Liver (tissue), 9 donors: ENCODE results near the gene AKAP12. TPM values are rescaled to one million over a fixed set of nuclear protein-coding genes. Genes with fewer than 3 reads are reported as not detected.

Source experiments
- DNase-seq: peaks from one replicate; pipeline ENCODE4 v3.0.0-alpha.2; 2017; ENCODE audit warnings: low spot score
- H3K27ac ChIP-seq, 2 donors: one replicate each; pipeline ENCODE4 v1.7.0; 2013; ENCODE audit warnings: inconsistent platforms in 2 of 2, low read length in 2 of 2, control low read depth in 1 of 2, low read depth in 1 of 2, mild to moderate bottlenecking in 1 of 2
- H3K27me3 ChIP-seq, 4 donors: one replicate each; pipeline versions ENCODE4 v1.6.1 to v1.7.0; 2013; ENCODE audit warnings: low read length in 3 of 4, inconsistent platforms in 1 of 4, mild to moderate bottlenecking in 1 of 4, moderate library complexity in 1 of 4; ENCODE audit not compliant: control insufficient read depth in 4 of 4, insufficient read depth in 4 of 4
- H3K36me3 ChIP-seq, 4 donors: one replicate each; pipeline versions ENCODE4 v1.6.1 to v1.7.0; 2013; ENCODE audit warnings: low read length in 3 of 4, mild to moderate bottlenecking in 3 of 4, low read depth in 1 of 4, moderate library complexity in 1 of 4; ENCODE audit not compliant: control insufficient read depth in 4 of 4, insufficient read depth in 3 of 4
- H3K4me1 ChIP-seq, 4 donors: one replicate each; pipeline versions ENCODE4 v1.6.1 to v1.7.0; 2013; ENCODE audit warnings: low read length in 3 of 4, mild to moderate bottlenecking in 3 of 4, moderate library complexity in 1 of 4; ENCODE audit not compliant: control insufficient read depth in 4 of 4, insufficient read depth in 4 of 4
- H3K4me3 ChIP-seq, 3 donors: one replicate each; pipeline versions ENCODE4 v1.6.1 to v1.7.0; 2013; ENCODE audit warnings: low read length in 3 of 3, control low read depth in 1 of 3, low read depth in 1 of 3, mild to moderate bottlenecking in 1 of 3
- H3K9ac ChIP-seq, 2 donors: one replicate each; pipeline ENCODE4 v1.7.0; 2013; ENCODE audit warnings: low read length in 2 of 2, mild to moderate bottlenecking in 2 of 2, moderate library complexity in 2 of 2, control low read depth in 1 of 2, low read depth in 1 of 2
- H3K9me3 ChIP-seq, 4 donors: one replicate each; pipeline versions ENCODE4 v1.6.1 to v1.7.0; 2013; ENCODE audit warnings: low read length in 3 of 4; ENCODE audit not compliant: control insufficient read depth in 4 of 4
- EGR1 ChIP-seq, 2 donors: IDR thresholded peaks; 2 replicates each; pipeline ENCODE4 v1.6.1; 2016 to 2018; ENCODE audit warnings: antibody characterized with exemption in 2 of 2, low read depth in 2 of 2
- FOXA1 ChIP-seq: IDR thresholded peaks from 2 replicates; pipeline ENCODE4 v1.6.1; 2016; ENCODE audit warnings: antibody characterized with exemption
- FOXA2 ChIP-seq: IDR thresholded peaks from 2 replicates; pipeline ENCODE4 v1.6.1; 2016; ENCODE audit warnings: antibody characterized with exemption
- HNF4A ChIP-seq, 2 donors: conservative IDR thresholded peaks; 2 replicates each; pipeline ENCODE4 v1.6.1; 2016; ENCODE audit warnings: antibody characterized with exemption in 2 of 2, mild to moderate bottlenecking in 2 of 2
- JUND ChIP-seq, 2 donors: IDR thresholded peaks; 2 replicates each; pipeline ENCODE4 v1.6.1; 2016; ENCODE audit warnings: antibody characterized with exemption in 2 of 2
- NR2F2 ChIP-seq: IDR thresholded peaks from 2 replicates; pipeline ENCODE4 v1.6.1; 2016; ENCODE audit warnings: antibody characterized with exemption
- RAD21 ChIP-seq, 2 donors: IDR thresholded peaks; 2 replicates each; pipeline ENCODE4 v1.6.1; 2016; ENCODE audit warnings: antibody characterized with exemption in 2 of 2, mild to moderate bottlenecking in 2 of 2
- SP1 ChIP-seq: IDR thresholded peaks from 2 replicates; pipeline ENCODE4 v1.6.1; 2018; ENCODE audit warnings: antibody characterized with exemption, mild to moderate bottlenecking
- YY1 ChIP-seq: IDR thresholded peaks from 2 replicates; pipeline ENCODE4 v1.6.1; 2016; ENCODE audit warnings: antibody characterized with exemption, mild to moderate bottlenecking
- WGBS: extraction: QIAGEN DNeasy Blood & Tissue Kit; methylation state at CpG from one replicate; pipeline ENCODE4 v1.1.7; 2013; 5-methylcytosine and 5-hydroxymethylcytosine counted together
- polyA plus RNA-seq, 2 donors: library from polyadenylated mRNA; stranded (reverse) in 1 of 2; unstranded in 1 of 2; fragments of 200-250 nt in 1 of 2; fragments of >200 nt in 1 of 2; fragmentation: Nextera tagmentation in 1 of 2; extraction: Ambion mirVana in 1 of 2; gene quantifications; one replicate each; pipeline versions ENCODE4 v1.2.1 to v1.2.3, GENCODE V29; 2013 to 2015
- total RNA-seq, 2 donors: library from RNA; depleted of rRNA; stranded (reverse); fragments of >200 nt; gene quantifications; one replicate each; pipeline ENCODE4 v1.2.3, GENCODE V29; 2014
- TF ChIP-seq, protein P1 (sequence below): fragments of 150-350 bp; IDR thresholded peaks from 2 replicates; pipeline ENCODE4 v1.5.1; 2017; ENCODE audit warnings: improper control_type of control experiment, low read depth, low read length; ENCODE audit not compliant: missing input control
- TF ChIP-seq, protein P2 (sequence below): IDR thresholded peaks from 2 replicates; pipeline ENCODE4 v1.6.1; 2016; ENCODE audit warnings: antibody characterized with exemption
- TF ChIP-seq, protein P3 (sequence below): IDR thresholded peaks from 2 replicates; pipeline ENCODE4 v1.6.1; 2016; ENCODE audit warnings: antibody characterized with exemption, mild to moderate bottlenecking
- TF ChIP-seq, protein P4 (sequence below): IDR thresholded peaks from 2 replicates; pipeline ENCODE4 v1.6.1; 2016; ENCODE audit warnings: antibody characterized with exemption
- TF ChIP-seq, protein P5 (sequence below): IDR thresholded peaks from 2 replicates; pipeline ENCODE4 v1.6.1; 2016; ENCODE audit warnings: antibody characterized with exemption
- donor health status: healthy.
- donor health status: healthy.
- donor health status: healthy.
- donor health status: healthy.
- donor health status: healthy.

Gene AKAP12
- total and polyA plus RNA-seq, 4 donors = 6.7 to 14.8 (median 8.6) TPM

DNA sequence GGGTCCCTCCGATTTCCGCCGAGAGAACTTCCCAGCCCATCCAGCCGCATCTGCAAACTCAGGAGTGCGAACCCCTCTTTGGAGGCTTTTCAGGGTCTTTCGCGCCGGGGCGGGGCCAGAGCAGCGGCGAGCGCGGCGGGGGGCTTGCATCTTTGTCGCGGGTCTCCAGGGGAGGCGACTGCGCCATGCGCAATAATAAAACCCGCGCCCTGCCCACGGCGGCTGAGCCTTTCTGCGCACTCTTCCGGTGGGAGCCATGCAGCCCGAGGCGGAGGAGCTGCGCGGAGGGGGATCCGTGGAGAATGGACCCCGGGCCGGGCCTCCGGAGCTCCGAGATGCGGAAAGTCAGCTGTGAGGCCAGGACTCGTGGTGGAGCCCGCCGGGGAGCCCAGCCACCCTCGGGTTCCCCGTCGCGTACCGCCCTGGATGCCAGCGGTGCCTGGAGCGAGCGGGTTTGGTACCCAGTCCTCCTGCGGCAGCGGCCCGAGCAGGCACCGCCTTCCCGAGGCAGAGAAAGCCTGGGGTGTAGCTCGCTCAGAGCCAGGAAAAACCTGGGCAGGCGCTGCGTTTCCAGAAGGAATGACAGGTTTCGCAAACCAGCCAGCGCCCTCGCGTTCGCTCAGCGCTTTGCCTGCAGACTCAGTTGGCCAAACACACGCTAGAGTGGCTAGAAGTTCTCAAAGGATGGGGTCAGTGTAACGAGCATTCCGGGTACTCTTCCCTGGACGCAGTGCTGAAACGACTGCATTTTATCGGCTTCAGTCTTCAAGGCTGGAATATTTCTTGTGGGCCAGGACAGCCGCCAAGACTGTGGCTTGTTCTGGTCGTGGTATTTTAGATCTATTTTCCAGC is 1.2 kb downstream of the AKAP12 start (continued):
- TF ChIP-seq EGR1 (IDR thresholded peaks at IDR 0.05; ENCODE audit: low read depth in 2 of 2) (no peak), FOXA2 (no peak), HNF4A (conservative IDR thresholded peaks at IDR 0.05) (no peak), NR2F2 (no peak)

DNA sequence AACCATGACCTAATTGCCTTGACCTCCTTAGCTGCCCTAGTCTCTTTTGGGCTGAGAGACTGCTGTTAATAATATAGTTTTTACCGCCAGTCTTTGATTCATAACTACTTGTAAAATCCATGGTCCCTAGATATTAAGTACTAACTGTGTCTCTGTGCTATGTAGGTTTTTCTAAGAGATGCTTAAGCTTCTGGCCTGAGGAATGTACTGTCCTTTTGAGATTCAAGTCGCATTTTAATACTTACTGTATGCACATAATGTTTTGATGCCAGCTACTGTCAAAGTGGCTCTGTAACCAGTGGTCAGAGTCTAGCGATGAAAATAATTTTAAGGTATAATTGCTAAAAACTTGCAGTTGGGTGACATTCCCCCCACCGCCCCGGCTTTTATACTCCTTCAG is 2.1 kb downstream of the AKAP12 start:
- 74% methylated on average over 5 of the region's 5 CpGs for WGBS
- no peak for TF ChIP-seq JUND (IDR thresholded peaks at IDR 0.05)
- TF ChIP-seq YY1 = no peak
- TF ChIP-seq FOXA2 = no peak
- TF ChIP-seq, protein P1, sequence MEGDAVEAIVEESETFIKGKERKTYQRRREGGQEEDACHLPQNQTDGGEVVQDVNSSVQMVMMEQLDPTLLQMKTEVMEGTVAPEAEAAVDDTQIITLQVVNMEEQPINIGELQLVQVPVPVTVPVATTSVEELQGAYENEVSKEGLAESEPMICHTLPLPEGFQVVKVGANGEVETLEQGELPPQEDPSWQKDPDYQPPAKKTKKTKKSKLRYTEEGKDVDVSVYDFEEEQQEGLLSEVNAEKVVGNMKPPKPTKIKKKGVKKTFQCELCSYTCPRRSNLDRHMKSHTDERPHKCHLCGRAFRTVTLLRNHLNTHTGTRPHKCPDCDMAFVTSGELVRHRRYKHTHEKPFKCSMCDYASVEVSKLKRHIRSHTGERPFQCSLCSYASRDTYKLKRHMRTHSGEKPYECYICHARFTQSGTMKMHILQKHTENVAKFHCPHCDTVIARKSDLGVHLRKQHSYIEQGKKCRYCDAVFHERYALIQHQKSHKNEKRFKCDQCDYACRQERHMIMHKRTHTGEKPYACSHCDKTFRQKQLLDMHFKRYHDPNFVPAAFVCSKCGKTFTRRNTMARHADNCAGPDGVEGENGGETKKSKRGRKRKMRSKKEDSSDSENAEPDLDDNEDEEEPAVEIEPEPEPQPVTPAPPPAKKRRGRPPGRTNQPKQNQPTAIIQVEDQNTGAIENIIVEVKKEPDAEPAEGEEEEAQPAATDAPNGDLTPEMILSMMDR = no peak
- no peak overlapping the region for H3K4me3 ChIP-seq
- H3K9me3 ChIP-seq = no peaks in the 10 kb centered on the region
- peaks cover 6 to 15% (median 11%) of the 10 kb centered on the region in 4 donors for H3K4me1 ChIP-seq
- H3K27ac ChIP-seq = no peak overlapping the region
- peaks cover 0 to 3% (median 0%) of the 10 kb centered on the region in 4 donors for H3K27me3 ChIP-seq
- no peak for DNase-seq
- no peaks in the 10 kb centered on the region for H3K36me3 ChIP-seq
- H3K9ac ChIP-seq = no peak overlapping the region

DNA sequence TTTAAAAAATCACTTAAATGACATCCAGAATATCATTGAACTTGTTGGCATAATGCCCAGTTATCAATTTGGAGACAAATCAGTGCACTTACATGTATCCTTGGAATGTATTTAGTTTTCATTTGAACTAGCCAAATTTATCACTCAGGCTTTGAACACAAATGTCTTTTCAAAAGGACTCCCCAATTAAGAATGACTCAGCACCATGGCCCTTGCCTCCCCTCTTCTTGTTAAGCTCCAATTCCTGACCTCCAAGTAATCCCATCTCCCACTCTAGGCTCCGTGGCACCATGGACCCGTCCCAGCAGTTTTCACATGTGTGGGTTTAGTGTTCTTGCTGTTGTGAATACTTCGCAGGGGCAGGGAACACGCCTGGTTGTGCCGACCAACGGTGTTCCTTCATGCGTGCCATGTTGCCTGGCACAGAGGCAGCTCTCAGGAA is 2.7 kb downstream of the AKAP12 start:
- no peak overlapping the region for H3K27ac ChIP-seq
- H3K36me3 ChIP-seq = no peaks in the 10 kb centered on the region
- H3K9me3 ChIP-seq = no peaks in the 10 kb centered on the region
- TF ChIP-seq, protein P2, sequence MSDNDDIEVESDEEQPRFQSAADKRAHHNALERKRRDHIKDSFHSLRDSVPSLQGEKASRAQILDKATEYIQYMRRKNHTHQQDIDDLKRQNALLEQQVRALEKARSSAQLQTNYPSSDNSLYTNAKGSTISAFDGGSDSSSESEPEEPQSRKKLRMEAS = no peak
- TF ChIP-seq, protein P3, sequence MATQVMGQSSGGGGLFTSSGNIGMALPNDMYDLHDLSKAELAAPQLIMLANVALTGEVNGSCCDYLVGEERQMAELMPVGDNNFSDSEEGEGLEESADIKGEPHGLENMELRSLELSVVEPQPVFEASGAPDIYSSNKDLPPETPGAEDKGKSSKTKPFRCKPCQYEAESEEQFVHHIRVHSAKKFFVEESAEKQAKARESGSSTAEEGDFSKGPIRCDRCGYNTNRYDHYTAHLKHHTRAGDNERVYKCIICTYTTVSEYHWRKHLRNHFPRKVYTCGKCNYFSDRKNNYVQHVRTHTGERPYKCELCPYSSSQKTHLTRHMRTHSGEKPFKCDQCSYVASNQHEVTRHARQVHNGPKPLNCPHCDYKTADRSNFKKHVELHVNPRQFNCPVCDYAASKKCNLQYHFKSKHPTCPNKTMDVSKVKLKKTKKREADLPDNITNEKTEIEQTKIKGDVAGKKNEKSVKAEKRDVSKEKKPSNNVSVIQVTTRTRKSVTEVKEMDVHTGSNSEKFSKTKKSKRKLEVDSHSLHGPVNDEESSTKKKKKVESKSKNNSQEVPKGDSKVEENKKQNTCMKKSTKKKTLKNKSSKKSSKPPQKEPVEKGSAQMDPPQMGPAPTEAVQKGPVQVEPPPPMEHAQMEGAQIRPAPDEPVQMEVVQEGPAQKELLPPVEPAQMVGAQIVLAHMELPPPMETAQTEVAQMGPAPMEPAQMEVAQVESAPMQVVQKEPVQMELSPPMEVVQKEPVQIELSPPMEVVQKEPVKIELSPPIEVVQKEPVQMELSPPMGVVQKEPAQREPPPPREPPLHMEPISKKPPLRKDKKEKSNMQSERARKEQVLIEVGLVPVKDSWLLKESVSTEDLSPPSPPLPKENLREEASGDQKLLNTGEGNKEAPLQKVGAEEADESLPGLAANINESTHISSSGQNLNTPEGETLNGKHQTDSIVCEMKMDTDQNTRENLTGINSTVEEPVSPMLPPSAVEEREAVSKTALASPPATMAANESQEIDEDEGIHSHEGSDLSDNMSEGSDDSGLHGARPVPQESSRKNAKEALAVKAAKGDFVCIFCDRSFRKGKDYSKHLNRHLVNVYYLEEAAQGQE = no peak
- TF ChIP-seq SP1 = no peak
- TF ChIP-seq RAD21 (IDR thresholded peaks at IDR 0.05) = no peak
- no peak for TF ChIP-seq JUND (IDR thresholded peaks at IDR 0.05)
- no peak for TF ChIP-seq FOXA1
- TF ChIP-seq, protein P4, sequence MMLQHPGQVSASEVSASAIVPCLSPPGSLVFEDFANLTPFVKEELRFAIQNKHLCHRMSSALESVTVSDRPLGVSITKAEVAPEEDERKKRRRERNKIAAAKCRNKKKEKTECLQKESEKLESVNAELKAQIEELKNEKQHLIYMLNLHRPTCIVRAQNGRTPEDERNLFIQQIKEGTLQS = no peak
- TF ChIP-seq, protein P5, sequence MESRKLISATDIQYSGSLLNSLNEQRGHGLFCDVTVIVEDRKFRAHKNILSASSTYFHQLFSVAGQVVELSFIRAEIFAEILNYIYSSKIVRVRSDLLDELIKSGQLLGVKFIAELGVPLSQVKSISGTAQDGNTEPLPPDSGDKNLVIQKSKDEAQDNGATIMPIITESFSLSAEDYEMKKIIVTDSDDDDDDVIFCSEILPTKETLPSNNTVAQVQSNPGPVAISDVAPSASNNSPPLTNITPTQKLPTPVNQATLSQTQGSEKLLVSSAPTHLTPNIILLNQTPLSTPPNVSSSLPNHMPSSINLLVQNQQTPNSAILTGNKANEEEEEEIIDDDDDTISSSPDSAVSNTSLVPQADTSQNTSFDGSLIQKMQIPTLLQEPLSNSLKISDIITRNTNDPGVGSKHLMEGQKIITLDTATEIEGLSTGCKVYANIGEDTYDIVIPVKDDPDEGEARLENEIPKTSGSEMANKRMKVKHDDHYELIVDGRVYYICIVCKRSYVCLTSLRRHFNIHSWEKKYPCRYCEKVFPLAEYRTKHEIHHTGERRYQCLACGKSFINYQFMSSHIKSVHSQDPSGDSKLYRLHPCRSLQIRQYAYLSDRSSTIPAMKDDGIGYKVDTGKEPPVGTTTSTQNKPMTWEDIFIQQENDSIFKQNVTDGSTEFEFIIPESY = no peak
- TF ChIP-seq, protein P1 = no peak
- peaks cover 0 to 3% (median 0%) of the 10 kb centered on the region in 4 donors for H3K27me3 ChIP-seq
- H3K4me1 ChIP-seq = peaks cover 6 to 15% (median 11%) of the 10 kb centered on the region in 4 donors
- 89% methylated on average over 7 of the region's 7 CpGs for WGBS
- DNase-seq = no peak
- no peak overlapping the region for H3K4me3 ChIP-seq
- H3K9ac ChIP-seq = no peak overlapping the region
